Endodermal cell (in vitro differentiated cells): ENCODE results near the gene SYP. TPM values are rescaled to one million over a fixed set of nuclear protein-coding genes. Genes with fewer than 3 reads are reported as not detected.

Experiments
- DNase-seq: peaks from one replicate; pipeline ENCODE4 v3.0.0-alpha.2; 2017
- H3K27ac ChIP-seq: 2 replicates; pipeline ENCODE4 v1.5.1; 2013; ENCODE audit warnings: mild to moderate bottlenecking, low read depth, low read length, moderate library complexity
- H3K27me3 ChIP-seq: 2 replicates; pipeline ENCODE4 v1.6.1; 2013; ENCODE audit warnings: mild to moderate bottlenecking, low read length, moderate library complexity; ENCODE audit not compliant: insufficient read depth, control insufficient read depth, poor library complexity, severe bottlenecking
- H3K36me3 ChIP-seq: 2 replicates; pipeline ENCODE4 v1.7.0; 2013; ENCODE audit warnings: mild to moderate bottlenecking, low read length, moderate library complexity; ENCODE audit not compliant: control insufficient read depth, insufficient read depth
- H3K4me1 ChIP-seq: one replicate; pipeline ENCODE4 v1.7.0; 2013; ENCODE audit warnings: low read length; ENCODE audit not compliant: control insufficient read depth, insufficient read depth
- H3K4me3 ChIP-seq: 2 replicates; pipeline ENCODE4 v1.5.1; 2013; ENCODE audit warnings: mild to moderate bottlenecking, low read length, moderate library complexity
- H3K9ac ChIP-seq: 2 replicates; pipeline ENCODE4 v1.6.1; 2013; ENCODE audit warnings: mild to moderate bottlenecking, low read length, moderate library complexity; ENCODE audit not compliant: poor library complexity, severe bottlenecking; ENCODE audit errors: extremely low read depth
- H3K9me3 ChIP-seq: 2 replicates; pipeline ENCODE4 v1.6.1; 2013; ENCODE audit warnings: mild to moderate bottlenecking, low read length, moderate library complexity; ENCODE audit not compliant: control insufficient read depth
- H3K27ac Mint-ChIP-seq: 2 replicates; pipeline ENCODE4 v1.8.0; 2020; ENCODE audit warnings: mixed read lengths
- H3K27me3 Mint-ChIP-seq: 2 replicates; pipeline ENCODE4 v1.8.0; 2021; ENCODE audit warnings: mild to moderate bottlenecking, mixed read lengths; ENCODE audit not compliant: insufficient read depth
- H3K36me3 Mint-ChIP-seq: 2 replicates; pipeline ENCODE4 v1.8.0; 2020; ENCODE audit warnings: low read depth, mixed read lengths
- H3K4me1 Mint-ChIP-seq: 2 replicates; pipeline ENCODE4 v1.8.0; 2020; ENCODE audit warnings: mixed read lengths
- H3K4me3 Mint-ChIP-seq: 2 replicates; pipeline ENCODE4 v1.8.0; 2020; ENCODE audit warnings: mild to moderate bottlenecking, moderate library complexity, mixed read lengths
- H3K9me3 Mint-ChIP-seq: 2 replicates; pipeline ENCODE4 v1.8.0; 2020; ENCODE audit warnings: mild to moderate bottlenecking, mixed read lengths
- CTCF ChIP-seq: fragments of 200-600 bp; sonication (generic); conservative IDR thresholded peaks from 2 replicates; pipeline ENCODE4 v1.5.0; 2021; ENCODE audit warnings: antibody characterized with exemption, mild to moderate bottlenecking
- WGBS, 2 experiments: methylation state at CpG; one replicate each; pipeline versions ENCODE4 v1.1.5 to v1.1.7; 2013; ENCODE audit warnings: missing lambda C conversion rate in 2 of 2, mixed read lengths in 1 of 2; ENCODE audit not compliant: insufficient coverage in 1 of 2, insufficient read length in 1 of 2; 5-methylcytosine and 5-hydroxymethylcytosine counted together
- total RNA-seq, 2 donors: library from RNA; stranded (reverse); fragmentation: NEBNext Ultra II Directional in 1 of 2; extraction: Animal tissue kit (Norgen Biotek cat#: 25700) in 1 of 2; gene quantifications; 2 replicates in 1 of 2; 3 replicates in 1 of 2; pipeline ENCODE4 v1.2.1, GENCODE V29; 2021

Gene SYP
- total RNA-seq, 2 donors from 2014 or later = 0.48 to 0.51 TPM

GRCh38 chrX:49199315-49199595 lies 738 bp downstream of the SYP start:
- H3K4me1 ChIP-seq = no peaks in the 10 kb centered on the region
- H3K9ac ChIP-seq = no peak overlapping the region
- Mint-ChIP-seq H3K4me3 (no peak overlapping the region), H3K27me3 (peaks cover 17% of the 10 kb centered on the region), H3K36me3 (no peaks in the 10 kb centered on the region), H3K4me1 (peaks cover 7% of the 10 kb centered on the region), H3K27ac (no peak overlapping the region), H3K9me3 (peaks cover 58% of the 10 kb centered on the region)
- no peak for DNase-seq
- peaks cover 22% of the 10 kb centered on the region for H3K27me3 ChIP-seq
- 17% methylated on average over 1 to 11 of the region's 11 CpGs for WGBS, 2 experiments
- no peak for TF ChIP-seq CTCF
- no peaks in the 10 kb centered on the region for H3K9me3 ChIP-seq
- no peaks in the 10 kb centered on the region for H3K36me3 ChIP-seq
- no peak overlapping the region for H3K27ac ChIP-seq
- H3K4me3 ChIP-seq = no peak overlapping the region

- H3K36me3 ChIP-seq = no peaks in the 10 kb centered on the region
- H3K27me3 ChIP-seq = peaks cover 22% of the 10 kb centered on the region
- peaks cover 17% of the 10 kb centered on the region for H3K27me3 Mint-ChIP-seq
- no peak overlapping the region for H3K4me3 Mint-ChIP-seq
- TF ChIP-seq CTCF = no peak
- H3K4me1 Mint-ChIP-seq = peaks cover 7% of the 10 kb centered on the region
- H3K27ac ChIP-seq = no peak overlapping the region
- H3K9me3 Mint-ChIP-seq = peaks cover 58% of the 10 kb centered on the region
- no peak overlapping the region for H3K4me3 ChIP-seq
- WGBS, 2 experiments = 25 to 80% methylated on average over 1 to 11 of the region's 12 CpGs
- no peaks in the 10 kb centered on the region for H3K4me1 ChIP-seq
- no peak overlapping the region for H3K9ac ChIP-seq
- no peaks in the 10 kb centered on the region for H3K9me3 ChIP-seq
- no peak overlapping the region for H3K27ac Mint-ChIP-seq
- no peaks in the 10 kb centered on the region for H3K36me3 Mint-ChIP-seq
- DNase-seq = no peak
Observed at GRCh38 chrX:49198540-49199314, 1.3 kb downstream of the SYP start.

- WGBS, 2 experiments = 81 to 83% methylated on average over 5 to 11 of the region's 13 CpGs
- DNase-seq = no peak
- H3K9ac ChIP-seq = no peak overlapping the region
- Mint-ChIP-seq H3K36me3 (no peaks in the 10 kb centered on the region), H3K27ac (no peak overlapping the region), H3K9me3 (peaks cover 60% of the 10 kb centered on the region), H3K4me3 (no peak overlapping the region), H3K4me1 (peaks cover 7% of the 10 kb centered on the region), H3K27me3 (peaks cover 17% of the 10 kb centered on the region)
- no peak overlapping the region for H3K4me3 ChIP-seq
- peaks cover 22% of the 10 kb centered on the region for H3K27me3 ChIP-seq
- TF ChIP-seq CTCF = no peak
- H3K36me3 ChIP-seq = no peaks in the 10 kb centered on the region
- H3K27ac ChIP-seq = no peak overlapping the region
- no peaks in the 10 kb centered on the region for H3K4me1 ChIP-seq
- no peaks in the 10 kb centered on the region for H3K9me3 ChIP-seq
Observed at GRCh38 chrX:49197543-49198087, 2.4 kb downstream of the SYP start.
